NK-92 treated with Interleukin-12 subunit alpha and Interleukin-12 subunit beta, amount 100 ng/mL, for 24 hours (cell line): ENCODE data around the gene MINDY4.

Source experiments
- DNase-seq: peaks from one replicate; lab custom pipeline; 2025; lab: John Stamatoyannopoulos, UW

The MINDY4 gene

DNA sequence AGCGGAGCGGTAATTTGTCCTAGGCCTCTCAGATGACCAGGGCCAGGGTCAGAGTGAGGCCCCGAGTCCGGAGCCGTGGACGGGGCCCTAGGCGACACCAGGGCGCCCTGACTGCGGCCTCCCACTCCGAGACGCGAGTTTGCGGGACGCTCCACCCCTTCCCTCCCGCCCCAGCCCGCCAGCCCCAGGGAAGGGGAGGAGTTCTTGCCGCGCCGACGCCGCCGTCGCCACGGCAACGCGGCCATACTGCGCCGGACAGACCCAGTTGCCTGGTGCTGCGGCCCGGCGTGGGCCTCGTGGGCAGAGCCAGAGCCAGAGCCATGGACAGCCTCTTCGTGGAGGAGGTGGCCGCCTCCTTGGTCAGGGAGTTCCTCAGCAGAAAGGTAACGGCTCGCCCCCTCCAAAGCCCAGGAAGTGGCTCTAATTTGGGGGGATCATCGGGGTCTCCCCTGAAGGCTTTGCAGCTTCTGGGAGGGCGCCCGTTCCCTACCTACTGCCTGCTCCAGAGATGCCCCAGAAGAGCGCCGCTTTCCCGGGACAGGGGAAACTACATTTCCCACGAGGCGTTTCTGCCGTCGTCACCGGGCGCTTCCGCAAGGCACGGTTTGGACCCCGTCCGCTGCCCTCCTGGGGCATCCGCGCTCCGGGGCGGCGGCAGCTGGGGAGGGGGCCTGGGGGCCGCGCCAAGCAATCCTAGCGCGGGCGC, at the start of gene MINDY4:
Gene MINDY4, plus strand, starts transcription at position 244 of the 706 bp plus-strand sequence. Its CDS starts 77 bp downstream, at position 321.
- DNase-seq, result no peak

DNA sequence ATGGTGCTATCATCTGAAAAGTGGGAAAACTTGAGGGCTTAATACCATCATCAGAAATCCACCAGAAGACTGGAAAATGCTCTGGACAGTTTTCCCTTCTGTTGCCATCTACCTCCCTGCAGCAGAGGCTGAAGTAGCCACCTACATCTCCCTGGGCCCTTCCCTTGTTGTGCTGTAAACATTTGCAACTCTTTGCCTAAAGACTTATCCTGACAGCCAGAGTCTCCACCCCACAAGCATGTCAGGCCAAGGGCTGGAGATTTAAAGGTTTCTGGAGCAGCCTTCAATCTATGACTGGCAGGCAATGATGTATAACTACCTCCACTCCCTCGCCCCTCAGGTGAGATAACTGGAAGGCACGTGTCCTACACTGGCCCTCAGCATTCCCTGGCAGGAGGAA, 49.0 kb upstream of the MINDY4 start:
- no peak for DNase-seq

DNA sequence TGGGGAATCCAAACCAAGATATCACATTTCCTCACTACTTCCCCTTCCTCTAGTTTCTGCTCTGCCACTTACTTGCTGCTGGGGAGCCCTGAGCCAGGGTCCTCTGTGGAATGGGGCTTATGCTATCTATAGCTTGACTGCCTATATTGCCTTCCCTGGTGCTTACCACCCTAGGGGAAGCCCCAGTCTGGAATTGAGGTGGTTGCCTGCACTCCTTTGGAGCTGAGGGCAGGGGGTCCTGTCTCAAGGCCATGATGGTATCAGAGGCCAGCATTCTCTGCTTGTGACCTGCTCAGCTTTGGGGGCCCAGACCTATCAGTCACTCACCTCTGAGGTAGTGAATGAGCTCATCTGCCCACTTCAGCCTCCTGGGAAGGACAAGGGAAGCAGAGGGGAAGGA, 48.5 kb upstream of the MINDY4 start:
- no peak for DNase-seq

DNA sequence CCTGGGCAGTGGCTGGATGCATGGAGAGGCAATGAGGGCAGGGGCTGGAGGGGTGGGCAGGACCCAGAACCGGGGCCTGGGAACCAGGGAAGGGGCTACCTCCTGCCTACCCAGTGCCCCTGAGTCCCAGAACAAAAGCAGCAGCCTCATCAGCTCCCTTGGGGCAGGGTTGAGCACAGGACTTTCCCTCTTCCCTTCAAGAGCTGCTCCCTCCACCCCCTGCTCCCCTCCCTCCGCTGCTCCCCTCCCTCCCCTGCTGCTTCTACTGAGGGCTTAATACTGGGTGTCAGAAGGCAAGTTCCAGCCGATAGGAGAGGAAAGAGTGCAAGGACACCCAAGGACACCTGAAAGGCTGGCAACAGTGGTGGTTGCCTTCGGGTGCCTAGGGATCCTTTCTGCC, 47.4 kb upstream of the MINDY4 start:
- DNase-seq, result no peak

DNA sequence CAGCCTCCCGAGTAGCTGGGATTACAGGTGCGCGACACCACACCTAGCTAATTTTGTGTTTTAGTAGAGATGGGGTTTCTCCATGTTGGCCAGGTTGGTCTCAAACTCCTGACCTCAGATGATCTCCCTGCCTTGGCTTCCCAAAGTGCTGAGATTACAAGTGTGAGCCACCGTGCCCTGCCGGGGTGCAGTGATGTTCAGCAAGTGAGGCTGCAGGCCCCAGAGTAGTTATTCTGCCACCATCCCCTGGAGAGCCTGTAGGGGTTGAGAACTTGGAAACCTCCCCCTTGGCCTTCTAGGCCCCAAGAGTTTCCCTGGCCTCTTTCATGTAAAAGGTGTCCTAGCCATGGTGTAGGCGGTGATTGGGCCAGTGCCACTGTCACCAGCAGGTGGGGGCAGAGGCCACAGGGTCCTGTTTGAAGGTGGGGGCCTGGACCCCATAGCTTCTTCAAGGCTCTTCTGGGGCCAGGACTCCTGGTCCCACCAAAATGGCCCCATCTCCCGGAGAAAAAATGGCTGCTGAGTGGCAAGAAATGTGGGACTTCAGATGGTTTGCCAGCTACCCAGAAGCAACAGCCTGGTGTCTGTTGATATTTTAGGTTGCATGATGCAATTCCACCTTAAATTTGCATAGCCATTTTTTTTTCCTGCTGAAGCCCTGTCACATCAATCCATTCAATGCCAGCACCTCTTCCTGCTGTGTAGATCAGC, 44.8 kb upstream of the MINDY4 start:
- DNase-seq, result no peak

DNA sequence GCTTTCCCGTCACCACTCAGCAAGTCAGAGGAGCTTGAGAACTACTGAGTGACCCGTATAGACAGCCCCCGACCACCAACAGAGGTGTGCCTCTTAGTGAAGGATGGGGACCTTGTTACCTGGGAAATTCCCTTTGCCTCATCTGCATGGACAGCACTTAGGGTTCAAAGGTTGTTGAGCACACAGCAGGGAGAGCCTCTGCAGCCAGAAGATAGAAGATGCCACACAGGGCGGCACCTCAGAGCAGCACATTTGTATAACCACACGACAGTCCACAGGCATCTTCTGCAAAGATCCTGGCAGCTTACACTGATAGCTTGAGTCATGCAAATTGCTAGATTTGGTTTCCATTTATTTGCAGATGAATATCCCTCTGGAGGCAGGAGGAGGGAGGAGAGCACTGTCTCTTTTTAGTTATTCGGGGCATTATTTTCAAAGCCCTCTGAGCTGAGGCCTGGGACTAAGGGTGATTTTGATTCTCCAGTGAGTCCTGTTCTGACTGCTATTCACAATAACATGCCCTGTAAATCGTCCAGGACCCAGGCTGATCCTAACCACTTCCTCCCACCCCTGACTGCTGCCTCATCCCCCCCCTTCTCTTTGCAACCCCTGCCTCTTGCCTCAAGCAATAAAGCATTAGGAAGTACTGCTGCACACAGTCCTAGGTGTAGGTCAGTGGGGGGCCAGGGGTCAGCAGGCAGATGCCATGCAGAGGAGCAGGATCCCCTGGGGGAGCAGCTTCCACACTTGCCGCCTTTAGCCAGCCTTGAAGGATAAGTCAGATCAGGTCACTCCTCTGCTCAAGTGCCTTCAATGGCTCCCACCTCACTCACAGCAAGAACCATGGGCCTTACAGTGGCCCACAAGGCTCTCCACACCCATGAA, 43.9 kb upstream of the MINDY4 start:
- DNase-seq, result peak; percentile 47

DNA sequence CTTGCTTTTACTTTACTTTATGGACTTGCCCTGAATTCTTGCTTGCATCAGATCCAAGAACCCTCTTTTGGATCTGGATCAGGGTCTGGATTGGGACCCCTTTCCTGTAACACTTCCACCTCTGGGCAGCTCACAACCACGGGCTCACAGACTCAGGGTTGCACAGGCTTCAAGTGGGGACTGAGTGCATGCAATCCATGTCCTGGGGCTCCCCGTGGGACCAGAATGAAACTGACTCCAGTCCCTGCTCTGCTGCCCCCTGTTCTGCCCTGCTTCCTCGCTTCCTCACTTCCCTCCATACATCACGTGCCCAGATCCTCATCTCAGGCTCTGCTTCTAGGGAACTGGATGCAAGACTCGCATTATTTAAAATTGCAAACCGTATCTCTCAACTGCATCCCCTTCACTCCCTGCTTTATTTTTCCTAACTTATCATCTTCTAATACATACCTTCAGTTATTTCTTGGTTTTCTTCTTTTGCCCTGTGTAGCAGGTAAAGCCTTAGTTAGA, 42.6 kb upstream of the MINDY4 start:
- DNase-seq, result no peak

DNA sequence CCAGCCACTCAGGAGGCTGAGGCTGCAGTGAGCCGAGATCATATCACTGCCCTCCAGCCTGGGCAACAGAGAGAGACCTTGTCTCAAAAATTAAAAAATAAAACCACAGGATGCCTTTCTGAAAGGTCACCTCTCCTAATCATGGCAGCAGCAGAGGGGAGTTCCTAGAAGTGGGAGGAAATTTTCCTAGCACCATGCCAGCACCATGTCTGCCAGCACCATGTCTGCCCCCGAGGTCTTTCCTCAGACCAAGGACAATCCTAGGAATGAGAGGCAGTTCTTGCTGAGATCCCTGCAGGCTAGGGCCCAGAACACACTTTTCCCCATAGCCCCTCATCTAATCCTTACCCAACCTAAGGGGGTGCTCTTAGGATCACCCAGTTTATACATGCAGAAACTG, 41.6 kb upstream of the MINDY4 start:
- DNase-seq, result no peak

DNA sequence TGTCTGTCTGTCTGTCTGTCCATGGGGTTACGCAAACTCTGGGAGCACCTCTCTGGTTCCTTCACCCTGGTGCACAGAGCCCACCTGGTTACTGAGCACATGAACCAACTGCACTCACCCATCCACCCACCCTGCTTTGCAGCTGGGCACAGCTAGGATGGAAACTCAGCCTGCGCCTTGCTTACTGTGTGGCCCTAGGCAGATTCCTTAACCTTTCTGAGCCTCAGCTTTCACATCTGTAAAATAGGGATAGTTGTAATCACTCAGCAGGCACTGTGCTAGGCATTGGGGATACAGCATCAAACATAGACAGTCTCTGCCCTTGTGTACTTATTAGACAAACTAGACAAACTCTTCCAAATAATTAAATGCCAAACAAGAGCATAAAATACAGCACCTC, 41.1 kb upstream of the MINDY4 start:
- DNase-seq, result no peak

DNA sequence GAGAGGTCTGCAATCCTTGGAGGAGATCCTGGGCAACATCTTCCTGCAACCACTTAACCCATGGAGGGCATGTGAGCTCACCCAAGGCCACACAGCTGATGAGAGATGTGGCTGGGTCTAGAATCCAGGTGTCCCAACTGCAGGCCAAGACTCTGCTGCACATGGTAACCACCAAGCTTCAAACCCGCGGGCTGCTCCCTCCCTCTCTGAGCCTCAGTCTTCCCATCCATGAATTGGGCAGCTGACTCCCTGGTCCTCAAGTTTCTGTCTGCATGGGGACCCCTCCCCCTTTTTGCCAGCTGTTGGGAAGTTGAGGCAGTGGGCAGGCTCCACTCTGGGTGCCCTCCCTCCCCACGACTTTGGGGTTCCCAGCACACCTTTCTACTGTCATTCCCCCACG, 40.2 kb upstream of the MINDY4 start:
- DNase-seq, result no peak

DNA sequence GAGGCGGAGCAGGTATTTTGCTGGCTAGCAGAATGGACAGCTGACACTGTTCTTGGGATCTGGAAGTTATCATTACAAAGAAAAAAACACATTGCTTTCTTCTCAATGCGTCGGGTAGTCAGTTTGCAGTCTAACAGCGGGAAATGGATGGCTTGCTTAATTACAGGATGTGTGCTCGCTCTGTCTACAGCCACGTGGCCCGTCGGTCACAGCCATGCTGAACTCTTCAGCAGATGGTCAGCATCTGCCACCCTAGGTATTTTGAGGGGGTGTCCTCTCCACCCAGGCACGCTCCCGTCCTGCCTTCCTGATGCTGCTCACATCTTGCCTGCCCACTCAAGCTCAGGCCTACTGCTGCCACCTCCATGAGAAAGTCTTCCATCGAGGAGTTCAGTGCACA, 39.6 kb upstream of the MINDY4 start:
- DNase-seq, result no peak

DNA sequence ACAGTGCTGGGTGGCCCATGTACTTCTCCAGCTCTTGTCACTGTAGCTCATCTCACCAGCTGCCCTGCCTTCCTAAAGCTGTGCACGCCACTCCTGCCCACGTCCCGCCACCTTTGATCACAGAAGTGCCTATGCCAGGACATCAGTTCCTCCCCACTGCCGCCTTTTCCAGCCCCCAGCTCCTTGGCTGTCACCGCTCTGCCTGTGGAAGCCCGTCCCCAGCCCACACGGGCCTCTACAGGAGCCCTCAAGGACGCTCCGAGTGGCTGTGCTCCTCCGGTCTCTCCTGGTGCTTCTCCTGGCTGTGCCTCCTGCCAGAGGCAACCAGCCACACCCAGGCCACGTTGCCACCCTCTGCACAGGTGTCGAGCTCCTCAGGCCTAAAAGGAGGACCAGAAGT, 38.6 kb upstream of the MINDY4 start:
- no peak for DNase-seq

DNA sequence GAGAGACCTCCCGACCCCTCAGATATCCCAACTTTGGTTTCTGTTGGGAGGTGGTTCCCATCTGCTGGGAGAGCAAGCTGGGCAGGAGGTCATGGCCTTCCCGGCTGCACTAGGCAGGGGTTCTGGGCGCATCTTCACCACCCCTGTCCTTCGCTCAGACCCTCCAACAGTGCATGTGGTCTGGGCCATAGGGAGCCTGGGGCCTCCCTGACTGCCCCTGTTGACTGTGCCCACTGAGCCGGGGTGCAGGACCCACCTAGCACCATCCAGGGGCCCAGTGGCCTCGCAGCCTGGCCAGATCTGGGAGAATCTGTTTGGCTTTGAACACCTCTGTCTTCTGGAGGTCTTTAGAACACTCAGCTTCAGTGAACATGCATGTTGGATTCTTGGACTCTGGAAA, 38.0 kb upstream of the MINDY4 start:
- no peak for DNase-seq

DNA sequence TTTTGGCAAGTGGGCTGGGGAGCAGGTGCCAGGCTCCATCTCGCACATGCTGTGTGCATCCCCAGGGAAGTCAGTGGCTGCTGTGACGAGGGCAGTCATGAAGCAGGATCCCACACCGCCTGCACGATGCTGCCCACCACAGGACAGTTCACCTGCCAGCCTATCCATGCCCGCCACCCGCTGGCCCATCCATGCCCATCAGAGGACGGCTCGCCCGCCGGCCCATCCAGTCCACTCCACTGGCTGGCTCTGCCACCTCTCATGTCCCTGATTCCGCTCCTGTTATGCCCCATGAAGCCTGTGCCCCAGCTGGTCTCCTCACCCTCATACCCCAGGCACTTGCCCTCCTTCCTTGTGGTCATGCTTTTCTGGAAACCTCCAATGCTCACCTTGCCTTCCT, 37.5 kb upstream of the MINDY4 start:
- no peak for DNase-seq

DNA sequence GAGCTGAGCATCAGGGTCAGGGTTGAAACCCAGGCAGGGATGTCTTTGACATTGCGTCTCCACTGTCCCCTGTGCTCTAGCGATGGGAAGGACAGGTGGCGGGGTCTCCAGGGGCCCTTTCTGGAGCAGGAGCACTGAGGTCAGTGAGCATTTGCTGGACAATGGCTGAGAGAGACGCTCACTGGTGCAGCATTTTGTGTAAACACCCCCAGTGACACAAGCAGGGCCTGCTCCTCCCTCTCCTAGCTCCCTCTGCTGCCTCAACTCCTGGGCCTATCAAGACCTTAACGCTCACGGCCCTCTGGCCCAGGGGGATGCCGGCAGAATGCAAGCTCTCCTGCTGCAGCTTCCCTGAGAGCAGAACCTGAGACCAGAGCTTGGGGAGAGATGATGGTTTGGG, 36.7 kb upstream of the MINDY4 start:
- DNase-seq, result no peak

DNA sequence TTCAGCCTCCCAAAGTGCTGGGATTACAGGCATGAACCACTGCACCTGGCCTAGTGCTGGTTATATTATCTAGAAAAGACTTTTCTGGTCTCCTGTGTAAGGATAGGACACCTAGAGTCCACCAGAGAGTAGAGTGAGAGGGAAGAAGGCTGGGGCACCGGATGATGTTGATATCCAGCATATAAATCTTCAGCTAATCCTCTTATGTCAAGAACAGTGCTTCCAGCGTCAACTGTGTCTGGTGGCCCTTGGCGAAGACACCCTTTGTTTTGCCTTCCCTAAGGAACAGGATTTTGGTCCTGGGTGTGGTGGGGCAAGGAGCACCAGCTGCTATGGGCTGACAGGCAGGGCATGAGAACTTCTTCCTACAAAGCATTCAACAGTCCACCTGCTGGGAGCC, 35.6 kb upstream of the MINDY4 start:
- DNase-seq, result no peak

DNA sequence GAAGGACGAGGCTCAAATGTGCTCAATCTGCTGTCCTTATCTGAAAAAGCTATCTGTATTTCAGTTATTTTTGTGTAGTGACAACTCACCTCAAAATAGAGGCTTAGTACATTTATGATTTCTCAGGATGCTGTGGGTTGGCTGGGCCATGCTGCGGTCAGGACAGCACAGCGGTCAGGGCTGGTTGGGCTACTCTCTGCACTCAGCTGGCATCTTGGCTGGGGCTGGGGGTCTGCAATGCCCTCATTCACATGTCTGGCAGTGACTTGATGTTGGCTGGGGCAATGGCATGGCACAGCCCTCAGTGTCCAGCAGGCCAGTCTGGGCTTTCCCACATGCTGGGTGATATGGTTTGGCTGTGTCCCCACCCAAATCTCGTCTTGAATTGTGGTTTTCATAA, 34.9 kb upstream of the MINDY4 start:
- no peak for DNase-seq

DNA sequence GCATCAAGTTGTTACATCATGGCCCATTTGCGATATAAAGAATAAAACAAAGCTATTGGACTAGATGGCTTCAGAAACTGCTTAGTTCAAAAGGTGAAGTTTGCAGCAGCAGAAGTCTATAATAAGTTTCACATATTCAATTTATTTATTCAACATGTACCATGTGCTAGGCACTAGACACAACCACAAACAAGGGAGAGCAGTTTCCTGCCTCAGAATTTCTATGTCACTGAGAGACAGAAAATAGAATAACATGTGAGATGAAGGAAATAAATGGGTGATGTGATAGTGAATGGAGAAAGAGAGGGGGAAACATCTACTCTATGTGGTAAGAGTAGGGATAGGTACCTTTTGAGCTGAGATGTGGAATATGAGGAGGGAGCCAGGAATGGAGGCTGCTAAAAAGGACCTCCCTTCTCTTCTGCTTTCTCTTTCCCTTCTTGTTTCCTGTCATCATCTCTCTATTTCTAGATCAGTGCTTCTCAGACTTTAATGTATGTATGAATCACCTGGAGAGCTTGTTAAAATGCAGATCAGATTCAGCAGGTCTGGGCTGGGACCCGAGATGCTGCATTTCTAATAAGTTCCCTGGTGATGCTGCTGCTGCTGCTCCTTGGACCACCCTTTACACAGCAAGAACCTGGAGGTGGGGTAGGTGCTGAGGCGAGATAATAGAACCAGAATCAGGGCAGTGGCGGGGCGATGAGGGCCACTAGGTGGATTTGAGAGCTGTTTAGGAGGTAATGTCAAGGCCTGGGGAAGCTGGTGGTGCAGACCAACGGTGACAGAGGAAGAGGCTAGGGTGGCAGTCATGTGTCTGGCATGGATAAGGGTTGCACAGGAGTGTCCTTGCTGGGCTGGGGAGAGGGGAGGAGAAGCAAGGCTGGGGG, 32.9 kb upstream of the MINDY4 start:
- no peak for DNase-seq

DNA sequence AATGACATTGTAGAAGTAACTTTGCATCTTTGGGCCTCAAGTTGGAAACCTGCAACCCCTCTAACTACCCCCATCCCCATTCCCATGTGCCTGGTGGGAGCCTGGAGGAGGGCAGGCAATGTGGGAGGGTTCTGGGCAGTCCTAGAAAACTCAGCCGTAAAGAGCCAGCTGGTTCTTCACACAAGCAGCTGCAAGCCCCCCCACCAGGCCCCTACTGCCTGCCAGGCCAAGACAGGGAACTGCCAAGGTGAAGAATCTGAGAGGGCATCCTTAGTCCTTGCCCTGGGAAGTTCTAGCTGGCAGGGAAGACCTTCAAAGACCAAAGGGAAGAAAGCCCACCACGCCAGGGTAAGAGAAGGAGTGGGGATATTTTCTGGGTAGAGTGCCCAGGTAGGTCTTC, 31.5 kb upstream of the MINDY4 start:
- DNase-seq, result no peak

DNA sequence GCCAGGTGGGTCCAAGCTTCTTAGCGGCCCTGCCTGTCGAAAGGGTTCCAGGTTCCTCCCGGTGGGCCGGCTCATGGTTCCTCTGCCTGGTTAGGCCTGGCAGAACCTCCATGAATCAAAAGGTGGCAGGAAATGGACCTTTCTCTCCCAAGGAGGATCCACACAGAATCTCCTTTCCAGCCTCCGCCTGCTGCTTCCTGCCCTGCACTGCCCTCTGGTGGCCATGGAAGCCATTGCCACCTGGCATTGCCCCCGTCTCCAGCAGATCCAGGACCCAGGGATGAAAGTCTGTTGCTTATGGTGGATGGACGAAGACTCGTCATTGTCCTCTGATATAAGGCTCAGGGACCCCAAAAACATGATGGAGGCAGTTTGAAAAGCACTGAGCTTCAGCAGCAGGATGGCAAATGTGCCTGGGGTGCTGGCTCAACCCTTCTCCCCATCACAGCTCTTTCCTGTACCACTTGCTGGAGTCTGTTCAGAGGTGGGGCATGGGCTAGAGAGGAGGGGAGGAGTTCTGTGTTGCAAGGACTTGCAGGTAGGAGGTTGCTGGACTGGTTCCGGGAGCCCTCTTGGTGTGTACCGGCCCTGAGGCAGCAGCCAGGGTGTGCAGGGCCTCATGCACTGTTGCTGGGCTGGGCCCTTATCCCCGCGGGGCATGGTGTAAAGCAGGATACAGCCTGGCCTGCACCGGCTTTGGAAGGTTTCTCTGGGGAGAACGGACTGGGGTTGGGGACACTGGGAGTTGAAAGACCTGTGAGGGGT, 30.6 kb upstream of the MINDY4 start:
- peak; percentile 15 for DNase-seq

DNA sequence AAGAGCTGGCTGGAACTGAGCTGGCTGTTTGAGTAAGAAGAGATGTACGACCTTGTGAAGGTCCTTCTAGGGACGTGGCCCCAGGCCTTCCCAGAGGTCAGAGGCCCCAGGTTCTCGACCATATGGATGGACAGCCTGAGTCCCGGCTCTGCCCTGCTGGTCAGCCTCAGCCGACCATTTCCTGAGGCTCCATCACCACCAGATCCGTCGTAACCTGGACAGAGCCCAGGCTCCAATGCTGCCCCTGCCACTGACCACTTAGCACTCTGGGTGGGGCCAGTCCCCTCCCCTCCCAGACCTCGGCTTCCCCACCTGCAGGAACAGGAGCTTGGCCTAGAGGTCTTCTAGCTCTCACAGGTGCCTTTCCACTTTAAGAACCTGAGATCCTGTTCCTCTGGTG, 29.9 kb upstream of the MINDY4 start:
- DNase-seq, result no peak
